Measurements from ENCODE around the gene ETV5.
A peak's percentile ranks its signal among the peaks of the same experiment; 100 is the strongest.

ETV5 gene

GRCh38 chr3:186105543-186105942, 3.3 kb downstream of the ETV5 start (continued):
- TF ChIP-seq ZNF24 (tag by site-specific recombination; IDR thresholded peaks at IDR 0.05): peak; percentile 53; the same call in 1 of the 2 replicates
- peak; percentile 84 for TF ChIP-seq OSR2 (tag by site-specific recombination; IDR thresholded peaks at IDR 0.05)
- TF ChIP-seq INSM2 (tag by site-specific recombination; IDR thresholded peaks at IDR 0.05): peak; percentile 69; the same call in 1 of the 2 replicates
- TF ChIP-seq REST (tag by site-specific recombination; IDR thresholded peaks at IDR 0.05): peak; percentile 25; the same call in 1 of the 2 replicates
- peak; percentile 36; the same call in 1 of the 2 replicates for TF ChIP-seq ZBTB6 (tag by site-specific recombination; IDR thresholded peaks at IDR 0.05)
- no peak for TF ChIP-seq ZNF692 (tag by site-specific recombination; IDR thresholded peaks at IDR 0.05)
- 0 out of 2 replicates have a peak, but pooled peaks have one; percentile 72 for TF ChIP-seq PRDM10 (tag by site-specific recombination; IDR thresholded peaks at IDR 0.05)
- TF ChIP-seq PRDM6 (tag by site-specific recombination; IDR thresholded peaks at IDR 0.05): peak; percentile 99
- no peak for TF ChIP-seq ZNF280C (tag by site-specific recombination; IDR thresholded peaks at IDR 0.05)
- TF ChIP-seq SP7 (tag by site-specific recombination; IDR thresholded peaks at IDR 0.05): peak; percentile 91
- TF ChIP-seq EGR2 (tag by site-specific recombination; IDR thresholded peaks at IDR 0.05; ENCODE audit: low read depth): no peak
- peak; percentile 84 for TF ChIP-seq PRDM4 (tag by site-specific recombination; IDR thresholded peaks at IDR 0.05)
- TF ChIP-seq ZNF843 (tag by site-specific recombination; IDR thresholded peaks at IDR 0.05): peak; percentile 79
- no peak for TF ChIP-seq ZNF777 (tag by site-specific recombination; IDR thresholded peaks at IDR 0.05; ENCODE audit: borderline replicate concordance)
- TF ChIP-seq ZXDB (tag by site-specific recombination; IDR thresholded peaks at IDR 0.05): peak; percentile 77
- 0 out of 2 replicates have a peak, but pooled peaks have one; percentile 34 for TF ChIP-seq KLF17 (tag by site-specific recombination; IDR thresholded peaks at IDR 0.05)
- peak; percentile 17; the same call in 1 of the 2 replicates for TF ChIP-seq ZNF585B (tag by site-specific recombination; IDR thresholded peaks at IDR 0.05)
